Naive thymus-derived CD4-positive, alpha-beta T cell (primary cell): ENCODE results near the gene TAL2. TPM values are rescaled to one million over a fixed set of nuclear protein-coding genes. Genes with fewer than 3 reads are reported as not detected.

ENCODE experiments used
- ATAC-seq: fragments of 150-1000 bp; cut with Tn5 transposase; 2 replicates; pipeline ENCODE4 v1.10.0; 2021; ENCODE audit warnings: mild to moderate bottlenecking, moderate library complexity
- CTCF ChIA-PET: fragments of 350-600 bp; sonication (Branson Sonifier 250); formaldehyde crosslinking; loops from one replicate; lab custom pipeline; 2021; ENCODE audit warnings: antibody characterized with exemption; lab: Charles Lee
- POLR2A ChIA-PET: fragments of 350-600 bp; sonication (Branson Sonifier 250); formaldehyde crosslinking; loops from one replicate; lab custom pipeline; 2021; ENCODE audit warnings: antibody characterized with exemption, inconsistent platforms; lab: Charles Lee
- DNase-seq, 9 donors: peaks; one replicate each; pipeline versions ENCODE4 v3.0.0 to v3.0.0-alpha.2; 2020 to 2022; ENCODE audit warnings: mixed read lengths in 1 of 9
- H3K27ac ChIP-seq: one replicate; pipeline ENCODE4 v1.7.0; 2013; ENCODE audit warnings: mild to moderate bottlenecking, low read depth, low read length, moderate library complexity
- H3K27me3 ChIP-seq, 2 donors: one replicate each; pipeline ENCODE4 v1.7.0; 2013; ENCODE audit warnings: low read length in 2 of 2, mild to moderate bottlenecking in 2 of 2, moderate library complexity in 2 of 2; ENCODE audit not compliant: control insufficient read depth in 2 of 2, insufficient read depth in 2 of 2
- H3K36me3 ChIP-seq, 3 experiments: 1 replicate in 2 of 3; 2 replicates in 1 of 3; pipeline ENCODE4 v1.7.0; 2013; ENCODE audit warnings: low read length in 3 of 3, mild to moderate bottlenecking in 3 of 3, moderate library complexity in 1 of 3; ENCODE audit not compliant: insufficient read depth in 3 of 3, control insufficient read depth in 2 of 3
- H3K4me1 ChIP-seq, 2 donors: one replicate each; pipeline ENCODE4 v1.7.0; 2013; ENCODE audit warnings: low read length in 2 of 2, mild to moderate bottlenecking in 2 of 2, moderate library complexity in 1 of 2; ENCODE audit not compliant: control insufficient read depth in 2 of 2, insufficient read depth in 2 of 2
- H3K4me3 ChIP-seq: 2 replicates; pipeline ENCODE4 v1.7.0; 2013; ENCODE audit warnings: mild to moderate bottlenecking, low read length
- H3K9me3 ChIP-seq, 3 experiments: 1 replicate in 2 of 3; 2 replicates in 1 of 3; pipeline ENCODE4 v1.7.0; 2013; ENCODE audit warnings: low read length in 3 of 3; ENCODE audit not compliant: control insufficient read depth in 2 of 3
- H3K27ac Mint-ChIP-seq, 9 donors: one replicate each; pipeline ENCODE4 v1.8.0; 2020 to 2022; ENCODE audit warnings: mixed read lengths in 9 of 9, mild to moderate bottlenecking in 8 of 9, moderate library complexity in 5 of 9, inconsistent platforms in 2 of 9
- H3K27me3 Mint-ChIP-seq, 5 donors: one replicate each; pipeline ENCODE4 v1.8.0; 2021 to 2022; ENCODE audit warnings: mixed read lengths in 5 of 5, mild to moderate bottlenecking in 1 of 5
- H3K36me3 Mint-ChIP-seq, 5 donors: one replicate each; pipeline ENCODE4 v1.8.0; 2020 to 2022; ENCODE audit warnings: mixed read lengths in 5 of 5, mild to moderate bottlenecking in 3 of 5, inconsistent platforms in 1 of 5
- H3K4me1 Mint-ChIP-seq, 7 donors: one replicate each; pipeline ENCODE4 v1.8.0; 2020 to 2022; ENCODE audit warnings: mixed read lengths in 7 of 7, mild to moderate bottlenecking in 3 of 7, inconsistent platforms in 1 of 7
- H3K4me3 Mint-ChIP-seq, 10 donors: one replicate each; pipeline ENCODE4 v1.8.0; 2020 to 2022; ENCODE audit warnings: mild to moderate bottlenecking in 10 of 10, mixed read lengths in 10 of 10, moderate library complexity in 6 of 10, inconsistent platforms in 2 of 10
- H3K9me3 Mint-ChIP-seq, 11 donors: one replicate each; pipeline ENCODE4 v1.8.0; 2020 to 2022; ENCODE audit warnings: mixed read lengths in 11 of 11, mild to moderate bottlenecking in 4 of 11, inconsistent platforms in 1 of 11, moderate library complexity in 1 of 11
- intact Hi-C, 2 donors: fragments of 100-400 bp; cut with micrococcal nuclease; formaldehyde crosslinking; loops; one replicate each; pipeline ENCODE4 v1.15.1; 2023
- polyA plus RNA-seq, 2 donors: library from polyadenylated mRNA; unstranded; fragments of 300-500 nt; fragmentation: Illumina TruSeq; gene quantifications; one replicate each; pipeline ENCODE4 v1.2.3, GENCODE V29; 2021
- total RNA-seq, 6 experiments: library from RNA in 5 of 6; stranded (reverse) in 5 of 6; gene quantifications; 1 replicate in 5 of 6; 2 replicates in 1 of 6; pipeline ENCODE4 v1.2.3 and lab custom pipeline; 2021 to 2026

The TAL2 gene
- total and polyA plus RNA-seq, 7 experiments from 2014 or later, result 0.36 TPM; not detected in 6

DNA sequence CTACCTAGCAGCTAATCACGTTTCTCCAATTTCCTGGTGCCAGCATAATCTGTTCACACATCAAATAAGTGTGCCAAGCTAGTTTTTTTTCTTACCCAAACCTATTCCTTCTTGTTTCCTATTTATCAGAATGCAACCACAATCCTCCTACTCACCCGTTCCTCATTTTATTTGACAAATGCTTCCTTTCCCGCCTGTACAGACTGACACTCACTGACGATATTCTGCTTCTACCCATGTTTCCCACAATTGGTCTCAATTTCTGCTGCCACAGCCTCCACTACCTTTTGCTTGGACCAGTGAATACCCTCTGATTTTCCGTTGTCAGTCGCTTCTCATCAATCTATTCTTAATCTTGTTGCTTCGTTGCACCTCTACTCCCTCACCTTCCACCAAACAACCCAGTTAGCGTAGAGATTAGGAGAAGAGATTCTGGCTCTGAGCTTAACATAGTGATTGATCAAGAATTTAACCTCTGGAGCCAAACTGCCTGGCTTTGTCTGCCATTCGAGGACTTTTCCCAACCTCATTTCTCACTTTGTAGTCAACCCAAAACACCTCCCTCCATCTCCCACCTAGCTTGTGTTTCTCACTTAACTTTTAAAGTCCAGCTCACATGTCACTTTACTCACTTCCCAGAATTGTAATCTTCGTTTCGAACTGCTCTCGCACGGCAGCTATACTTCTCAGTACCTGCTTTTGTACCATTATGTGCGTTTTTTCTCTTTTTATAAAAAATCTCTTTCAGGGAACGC lies 31.4 kb downstream of the TAL2 start:
- no peaks in the 10 kb centered on the region for H3K9me3 Mint-ChIP-seq
- Histone ChIP-seq H3K27me3 (peaks cover 0 to 3% of the 10 kb centered on the region in 2 donors), H3K4me3 (peak overlapping the region; percentile 79), H3K27ac (peak overlapping the region; percentile 64), H3K9me3 (no peaks in the 10 kb centered on the region), H3K36me3 (peaks cover 0 to 3% (median 0%) of the 10 kb centered on the region in 3 experiments), H3K4me1 (peaks cover 7 to 10% of the 10 kb centered on the region in 2 donors)
- intact Hi-C loops, result loop anchor here (1.0 to 10.0 kb wide), 14 partner anchors 15 to 1599 kb away; partner anchors contain the start of genes FKTN (in 2 of the 2), SLC44A1 (in 2 of the 2), FSD1L (in 1 of the 2) and NIPSNAP3A (in 1 of the 2)
- ATAC-seq (peak; percentile 3), DNase-seq (peak in 5 of 9 donors; percentile 7 to 27 (median 18))
- H3K4me1 Mint-ChIP-seq, result peaks cover 13 to 43% (median 33%) of the 10 kb centered on the region in 7 donors
- ChIA-PET POLR2A (interaction anchor here (0.7 to 1.3 kb wide), 4 partner anchors 14 to 450 kb away, joined by 3 to 5 read pairs (median 4); partner anchors contain the start of gene SLC44A1), CTCF (interaction anchor here (0.5 to 2.3 kb wide), 3 partner anchors 25 to 454 kb away, joined by 3 to 8 read pairs (median 3); no protein-coding TSS in a partner anchor)
- H3K4me3 Mint-ChIP-seq, result peak overlapping the region; percentile 79 to 93 (median 88)
- peaks cover 14 to 33% (median 28%) of the 10 kb centered on the region in 5 donors for H3K27me3 Mint-ChIP-seq
- peaks cover 0 to 8% (median 0%) of the 10 kb centered on the region in 5 donors for H3K36me3 Mint-ChIP-seq
- peak overlapping the region in 7 of 9 donors; percentile 11 to 85 (median 70) for H3K27ac Mint-ChIP-seq

DNA sequence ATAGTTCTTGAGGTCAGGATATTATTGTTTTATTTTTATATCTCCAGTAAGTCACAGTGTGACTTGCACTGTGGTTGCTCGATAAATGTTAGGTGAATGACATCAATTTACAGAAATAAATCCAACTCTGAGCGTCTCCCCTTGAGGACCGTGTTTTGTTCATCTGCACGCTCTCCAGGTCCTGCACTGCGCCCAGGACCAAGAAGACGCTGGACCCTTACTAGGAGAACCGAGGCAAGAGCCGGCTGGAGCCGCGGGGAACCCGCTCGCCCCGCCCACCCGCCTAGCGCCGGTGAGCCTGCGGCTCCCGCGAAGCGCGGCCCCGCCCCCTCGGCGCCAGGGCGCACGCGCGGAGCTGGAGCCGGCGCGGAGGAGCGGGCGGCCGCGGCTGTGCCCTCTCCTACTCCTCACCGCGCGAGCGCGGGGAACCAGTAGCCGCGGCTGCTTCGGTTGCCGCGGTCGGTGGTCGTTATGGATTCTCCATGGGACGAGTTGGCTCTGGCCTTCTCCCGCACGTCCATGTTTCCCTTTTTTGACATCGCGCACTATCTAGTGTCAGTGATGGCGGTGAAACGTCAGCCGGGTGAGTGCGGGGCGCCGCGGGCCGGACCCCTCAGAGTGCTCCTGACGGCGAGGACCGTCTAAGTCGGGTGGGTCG lies 32.1 kb downstream of the TAL2 start, which contains the start of gene TMEM38B:
TSS of gene TMEM38B (plus strand) at position 352 of the 658 bp plus-strand sequence. CDS start at position 472, 120 bp downstream.
- Histone ChIP-seq H3K4me1 (peaks cover 7 to 10% of the 10 kb centered on the region in 2 donors), H3K27me3 (peaks cover 0 to 3% of the 10 kb centered on the region in 2 donors), H3K27ac (peak within 1 kb of the TSS; percentile 64), H3K9me3 (no peaks in the 10 kb centered on the region), H3K4me3 (peak within 1 kb of the TSS; percentile 79), H3K36me3 (peaks cover 0 to 3% (median 0%) of the 10 kb centered on the region in 3 experiments)
- CTCF ChIA-PET, result interaction anchor here (2.3 kb wide), 1 partner anchor 24 kb away, joined by 8 read pairs; no protein-coding TSS in a partner anchor
- H3K36me3 Mint-ChIP-seq, result peaks cover 0 to 8% (median 0%) of the 10 kb centered on the region in 5 donors
- intact Hi-C loops, result loop anchor here (1.0 to 10.0 kb wide), 13 partner anchors 136 to 1600 kb away; partner anchors contain the start of genes FKTN (in 2 of the 2), SLC44A1 (in 2 of the 2), FSD1L (in 1 of the 2) and NIPSNAP3A (in 1 of the 2)
- peak; percentile 72 to 91 (median 85) for DNase-seq
- peaks cover 13 to 31% (median 26%) of the 10 kb centered on the region in 5 donors for H3K27me3 Mint-ChIP-seq
- ATAC-seq, result peak; percentile 92
- peak within 1 kb of the TSS; percentile 44 to 88 (median 70) for H3K27ac Mint-ChIP-seq
- H3K9me3 Mint-ChIP-seq, result no peaks in the 10 kb centered on the region
- peaks cover 13 to 49% (median 40%) of the 10 kb centered on the region in 7 donors for H3K4me1 Mint-ChIP-seq
- peak within 1 kb of the TSS; percentile 80 to 97 (median 90) for H3K4me3 Mint-ChIP-seq
- POLR2A ChIA-PET, result interaction anchor here (0.7 to 1.3 kb wide), 5 partner anchors 14 to 450 kb away, joined by 3 to 5 read pairs (median 4); partner anchors contain the start of gene SLC44A1

DNA sequence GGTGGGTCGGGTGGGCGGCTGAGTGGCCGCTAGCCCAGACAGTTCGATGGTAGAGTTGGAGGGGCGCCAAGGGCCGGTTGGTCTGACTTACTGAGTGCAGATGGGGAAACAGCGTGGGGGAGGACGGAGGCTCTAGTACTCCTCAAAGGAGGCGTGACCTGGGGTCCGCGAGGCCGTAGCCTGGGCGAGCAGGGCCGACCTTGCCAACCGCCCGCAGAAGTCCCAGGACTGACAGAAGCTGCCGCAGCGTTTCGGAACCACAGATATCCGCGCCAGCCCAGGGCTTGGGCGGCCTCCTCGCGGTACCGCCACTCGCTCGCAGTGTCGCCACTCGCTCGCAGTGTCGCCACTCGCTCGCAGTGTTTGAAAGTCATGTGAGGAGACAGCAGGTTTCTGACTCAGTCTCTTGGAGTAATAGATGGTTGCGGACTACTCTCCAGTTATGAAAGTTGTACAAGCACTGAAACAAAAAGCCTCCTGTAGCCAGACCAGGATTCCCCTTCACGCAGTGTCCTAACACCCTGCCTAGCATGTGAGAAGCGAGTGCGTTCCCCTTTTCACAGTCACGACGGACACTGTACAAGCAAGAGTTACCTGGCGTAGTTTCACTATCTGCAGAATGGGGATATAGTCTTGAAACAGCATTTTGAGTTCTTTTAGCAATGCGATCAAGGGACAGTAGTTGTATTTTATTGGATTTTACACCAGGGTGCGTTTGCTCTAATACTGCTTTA lies 32.8 kb downstream of the TAL2 start:
- Histone ChIP-seq H3K27me3 (peaks cover 0 to 3% of the 10 kb centered on the region in 2 donors), H3K9me3 (no peaks in the 10 kb centered on the region), H3K36me3 (peaks cover 0 to 3% (median 0%) of the 10 kb centered on the region in 3 experiments), H3K27ac (peak overlapping the region; percentile 64), H3K4me3 (peak overlapping the region; percentile 79), H3K4me1 (peaks cover 7 to 10% of the 10 kb centered on the region in 2 donors)
- Mint-ChIP-seq H3K27me3 (peaks cover 7 to 26% (median 22%) of the 10 kb centered on the region in 5 donors), H3K4me3 (peak overlapping the region; percentile 80 to 97 (median 90)), H3K36me3 (peaks cover 0 to 8% (median 0%) of the 10 kb centered on the region in 5 donors), H3K4me1 (peaks cover 13 to 56% (median 47%) of the 10 kb centered on the region in 7 donors), H3K27ac (peak overlapping the region; percentile 8 to 88 (median 70)), H3K9me3 (no peaks in the 10 kb centered on the region)
- ChIA-PET CTCF (interaction anchor here (2.3 kb wide), 1 partner anchor 24 kb away, joined by 8 read pairs; no protein-coding TSS in a partner anchor), POLR2A (interaction anchor here (0.7 kb wide), 1 partner anchor 276 kb away, joined by 3 read pairs; no protein-coding TSS in a partner anchor)
- peak; percentile 69 for ATAC-seq
- intact Hi-C loops, result loop anchor here (1.0 to 10.0 kb wide), 16 partner anchors 137 to 1603 kb away; partner anchors contain the start of genes FKTN (in 2 of the 2), FSD1L (in 2 of the 2), SLC44A1 (in 2 of the 2) and SMC2 (in 2 of the 2)
- DNase-seq, result peak in 8 of 9 donors; percentile 39 to 65 (median 58)

DNA sequence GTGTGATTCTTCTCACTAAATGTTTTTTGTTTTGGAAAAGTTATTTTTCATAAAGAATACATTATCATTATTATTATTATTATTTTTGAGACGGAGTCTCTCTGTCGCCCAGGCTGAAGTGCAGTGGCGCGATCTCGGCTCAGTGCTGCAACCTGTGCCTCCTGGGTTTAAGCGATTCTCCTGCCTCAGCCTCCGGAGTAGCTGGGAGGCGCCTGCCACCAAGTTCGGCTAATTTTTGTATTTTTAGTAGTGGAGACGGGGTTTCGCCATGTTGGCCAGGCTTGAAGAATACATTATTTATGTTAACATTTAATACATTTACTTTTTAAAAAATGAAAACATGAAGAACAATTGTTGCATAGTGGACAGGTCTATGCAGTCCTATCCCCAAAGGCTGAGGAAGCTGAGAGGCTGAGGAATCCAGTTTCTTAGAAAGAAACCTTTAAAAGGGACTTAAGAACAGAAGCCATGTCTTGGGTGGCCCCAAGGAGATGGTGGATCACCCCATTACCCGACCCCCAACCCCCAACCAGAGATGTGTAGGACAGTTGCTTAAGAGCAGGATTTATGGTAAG lies 34.0 kb downstream of the TAL2 start:
- Histone ChIP-seq H3K36me3 (peaks cover 0 to 3% (median 0%) of the 10 kb centered on the region in 3 experiments), H3K9me3 (no peaks in the 10 kb centered on the region), H3K27me3 (no peaks in the 10 kb centered on the region), H3K27ac (no peak overlapping the region), H3K4me1 (peaks cover 7 to 10% of the 10 kb centered on the region in 2 donors), H3K4me3 (no peak overlapping the region)
- ChIA-PET POLR2A (no interaction called here), CTCF (no interaction called here)
- peaks cover 0 to 8% (median 0%) of the 10 kb centered on the region in 5 donors for H3K36me3 Mint-ChIP-seq
- no peaks in the 10 kb centered on the region for H3K9me3 Mint-ChIP-seq
- peak overlapping the region in 6 of 10 donors; percentile 10 to 91 (median 84) for H3K4me3 Mint-ChIP-seq
- intact Hi-C loops, result loop anchor here (5.0 to 10.0 kb wide), 4 partner anchors 292 to 1604 kb away; partner anchors contain the start of gene SMC2 (in 1 of the 2)
- no peak for ATAC-seq
- H3K27me3 Mint-ChIP-seq, result peaks cover 7 to 16% (median 15%) of the 10 kb centered on the region in 5 donors
- H3K27ac Mint-ChIP-seq, result no peak overlapping the region
- DNase-seq, result no peak
- H3K4me1 Mint-ChIP-seq, result peaks cover 13 to 69% (median 56%) of the 10 kb centered on the region in 7 donors

DNA sequence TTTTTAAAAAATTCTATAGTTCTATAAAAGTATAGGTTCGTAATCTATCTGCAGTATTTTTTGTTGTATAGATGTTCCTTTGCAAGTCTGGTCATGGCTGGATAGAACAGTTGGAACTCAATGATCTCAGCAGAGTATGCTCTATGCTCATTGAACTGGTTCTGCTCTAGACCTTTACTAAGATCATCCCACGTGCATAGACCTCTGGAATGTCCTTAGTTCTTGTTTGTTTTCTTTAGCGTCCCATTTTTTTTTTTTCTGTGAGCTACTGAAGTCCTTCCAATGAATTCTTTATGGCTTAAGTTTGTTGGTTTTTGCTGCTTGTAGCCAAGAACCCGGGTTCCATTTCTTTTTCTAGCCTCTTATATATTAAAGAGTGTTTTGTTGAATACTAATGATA lies 35.6 kb downstream of the TAL2 start:
- peaks cover 7 to 10% of the 10 kb centered on the region in 2 donors for H3K4me1 ChIP-seq
- H3K27me3 Mint-ChIP-seq, result peaks cover 0 to 9% (median 7%) of the 10 kb centered on the region in 5 donors
- DNase-seq (no peak), ATAC-seq (no peak)
- peaks cover 0 to 8% (median 0%) of the 10 kb centered on the region in 5 donors for H3K36me3 Mint-ChIP-seq
- H3K4me3 ChIP-seq, result no peak overlapping the region
- ChIA-PET CTCF (no interaction called here), POLR2A (no interaction called here)
- H3K27ac ChIP-seq, result no peak overlapping the region
- H3K9me3 Mint-ChIP-seq, result no peaks in the 10 kb centered on the region
- H3K4me3 Mint-ChIP-seq, result no peak overlapping the region
- H3K9me3 ChIP-seq, result no peaks in the 10 kb centered on the region
- H3K27me3 ChIP-seq, result no peaks in the 10 kb centered on the region
- H3K27ac Mint-ChIP-seq, result no peak overlapping the region
- H3K4me1 Mint-ChIP-seq, result peaks cover 13 to 72% (median 61%) of the 10 kb centered on the region in 7 donors
- H3K36me3 ChIP-seq, result peaks cover 0 to 3% (median 0%) of the 10 kb centered on the region in 3 experiments
- intact Hi-C loops, result loop anchor here (2.0 to 10.0 kb wide), 5 partner anchors 21 to 1606 kb away; partner anchors contain the start of gene SMC2 (in 1 of the 2)
